ENCODE data around the gene SHC2. TPM values are rescaled to one million over a fixed set of nuclear protein-coding genes. Genes with fewer than 3 reads are reported as not detected.

The SHC2 gene
- total and polyA plus RNA-seq, 9 of the 15 experiments (the other 6 are each of a cell fraction or from before 2014, with no cell fraction given), result 0.14 to 0.36 (median 0.17) TPM; not detected in 5

GRCh38 chr19:371501-372168 is 89.2 kb downstream of the SHC2 start:
- no peak overlapping the region for H2AFZ ChIP-seq (ENCODE audit: low read depth, low read length)
- peak; percentile 11 for FAIRE-seq
- TF ChIP-seq, protein P1, sequence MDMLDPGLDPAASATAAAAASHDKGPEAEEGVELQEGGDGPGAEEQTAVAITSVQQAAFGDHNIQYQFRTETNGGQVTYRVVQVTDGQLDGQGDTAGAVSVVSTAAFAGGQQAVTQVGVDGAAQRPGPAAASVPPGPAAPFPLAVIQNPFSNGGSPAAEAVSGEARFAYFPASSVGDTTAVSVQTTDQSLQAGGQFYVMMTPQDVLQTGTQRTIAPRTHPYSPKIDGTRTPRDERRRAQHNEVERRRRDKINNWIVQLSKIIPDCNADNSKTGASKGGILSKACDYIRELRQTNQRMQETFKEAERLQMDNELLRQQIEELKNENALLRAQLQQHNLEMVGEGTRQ (CRISPR knock-in tag; IDR thresholded peaks at IDR 0.05), result peak; percentile 27; the same call in 1 of the 2 replicates
- TF ChIP-seq BHLHE40 (IDR thresholded peaks at IDR 0.05; ENCODE audit: low read length) (peak; percentile 79), ZFPM2 (CRISPR knock-in tag; IDR thresholded peaks at IDR 0.05) (no peak), SMAD3 (CRISPR knock-in tag; conservative IDR thresholded peaks at IDR 0.05) (no peak), RAD51 (IDR thresholded peaks at IDR 0.05; ENCODE audit: borderline replicate concordance, low read depth) (peak; percentile 60), USF1 (CRISPR knock-in tag; IDR thresholded peaks at IDR 0.05) (peak; percentile 74), CC2D1A (IDR thresholded peaks at IDR 0.05) (no peak), CTCF (IDR thresholded peaks at IDR 0.05 in 2 of 3, conservative IDR thresholded peaks at IDR 0.05 in 1 of 3; ENCODE audit: insufficient read depth in 2 of 3, low read depth in 1 of 3, low read length in 3 of 3) (peak in 2 of 3 experiments; percentile 23 to 29; a peak in 1 of 6 replicates)
- TF ChIP-seq, protein P2, sequence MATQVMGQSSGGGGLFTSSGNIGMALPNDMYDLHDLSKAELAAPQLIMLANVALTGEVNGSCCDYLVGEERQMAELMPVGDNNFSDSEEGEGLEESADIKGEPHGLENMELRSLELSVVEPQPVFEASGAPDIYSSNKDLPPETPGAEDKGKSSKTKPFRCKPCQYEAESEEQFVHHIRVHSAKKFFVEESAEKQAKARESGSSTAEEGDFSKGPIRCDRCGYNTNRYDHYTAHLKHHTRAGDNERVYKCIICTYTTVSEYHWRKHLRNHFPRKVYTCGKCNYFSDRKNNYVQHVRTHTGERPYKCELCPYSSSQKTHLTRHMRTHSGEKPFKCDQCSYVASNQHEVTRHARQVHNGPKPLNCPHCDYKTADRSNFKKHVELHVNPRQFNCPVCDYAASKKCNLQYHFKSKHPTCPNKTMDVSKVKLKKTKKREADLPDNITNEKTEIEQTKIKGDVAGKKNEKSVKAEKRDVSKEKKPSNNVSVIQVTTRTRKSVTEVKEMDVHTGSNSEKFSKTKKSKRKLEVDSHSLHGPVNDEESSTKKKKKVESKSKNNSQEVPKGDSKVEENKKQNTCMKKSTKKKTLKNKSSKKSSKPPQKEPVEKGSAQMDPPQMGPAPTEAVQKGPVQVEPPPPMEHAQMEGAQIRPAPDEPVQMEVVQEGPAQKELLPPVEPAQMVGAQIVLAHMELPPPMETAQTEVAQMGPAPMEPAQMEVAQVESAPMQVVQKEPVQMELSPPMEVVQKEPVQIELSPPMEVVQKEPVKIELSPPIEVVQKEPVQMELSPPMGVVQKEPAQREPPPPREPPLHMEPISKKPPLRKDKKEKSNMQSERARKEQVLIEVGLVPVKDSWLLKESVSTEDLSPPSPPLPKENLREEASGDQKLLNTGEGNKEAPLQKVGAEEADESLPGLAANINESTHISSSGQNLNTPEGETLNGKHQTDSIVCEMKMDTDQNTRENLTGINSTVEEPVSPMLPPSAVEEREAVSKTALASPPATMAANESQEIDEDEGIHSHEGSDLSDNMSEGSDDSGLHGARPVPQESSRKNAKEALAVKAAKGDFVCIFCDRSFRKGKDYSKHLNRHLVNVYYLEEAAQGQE (IDR thresholded peaks at IDR 0.05; ENCODE audit: borderline replicate concordance), result peak; percentile 38; the same call in 1 of the 2 replicates
- TF ChIP-seq, protein P2 (CRISPR knock-in tag; IDR thresholded peaks at IDR 0.05; ENCODE audit: low read depth), result no peak

More at GRCh38 chr19:371501-372168, 89.2 kb downstream of the SHC2 start:
- ATAC-seq, result peak; percentile 54
- H3K4me3 ChIP-seq, result no peak overlapping the region
- no peak overlapping the region for H3K9ac ChIP-seq (ENCODE audit: insufficient read depth in 1 of 2, low read depth in 2 of 2, low read length in 2 of 2)
- no peaks in the 10 kb centered on the region for H3K79me2 ChIP-seq (ENCODE audit: control insufficient read depth, insufficient read depth, low read length)
- WGBS (ENCODE audit: insufficient coverage, low coverage, missing lambda C conversion rate), result 6% methylated on average over 15 of the region's 17 CpGs
- no peaks in the 10 kb centered on the region for H3K9me1 ChIP-seq (ENCODE audit: control insufficient read depth, insufficient read depth, low read length)
- no peak for DNase-seq (ENCODE audit: extremely low read depth in 1 of 4, low spot score in 3 of 4)
- peaks cover 76 to 96% of the 10 kb centered on the region in 2 experiments for H3K27me3 ChIP-seq (ENCODE audit: control insufficient read depth in 2 of 2, insufficient read depth in 2 of 2, low read length in 2 of 2)
- no TSS peak for BruUV-seq (replicated peaks)
- H3K4me1 ChIP-seq (replicated peaks in 1 of 2; ENCODE audit: control insufficient read depth in 2 of 2, insufficient read depth in 2 of 2, low read length in 2 of 2), result peaks cover 0 to 33% of the 10 kb centered on the region in 2 experiments; a peak in 2 of 5 replicates
- POLR2A ChIA-PET, result interaction anchor here (0.6 to 1.3 kb wide), 3 partner anchors 8 to 201 kb away, joined by 3 to 6 read pairs (median 4); no protein-coding TSS in a partner anchor
- CTCF ChIA-PET (ENCODE audit: low intra/inter-chr PET ratio), result interaction anchor here (0.9 kb wide), 1 partner anchor 381 kb away, joined by 3 read pairs; no protein-coding TSS in a partner anchor
- H3K36me3 ChIP-seq (ENCODE audit: control insufficient read depth, insufficient read depth, low read length), result no peaks in the 10 kb centered on the region
- no peak overlapping the region for H3K4me2 ChIP-seq (ENCODE audit: insufficient read depth, low read length)
- no peak overlapping the region for H3K27ac ChIP-seq (ENCODE audit: extremely low read depth, low read depth, low read length)
- H4K20me1 ChIP-seq (replicated peaks; ENCODE audit: control insufficient read depth, insufficient read depth, low read length), result no peaks in the 10 kb centered on the region; the same call in 1 of the 2 replicates
- no peaks in the 10 kb centered on the region for H3K9me3 ChIP-seq (replicated peaks; ENCODE audit: control insufficient read depth, insufficient read depth, low read depth, low read length)
- in situ Hi-C loops (cut with MboI) (no loop called here), intact Hi-C loops (cut with micrococcal nuclease) (no loop called here)

Data from K562 (cell line).